Measurements from ENCODE around the gene CCDC88C.
A peak's percentile ranks its signal among the peaks of the same experiment; 100 is the strongest.
"Not testable (repeated sequence)": the region's sequence is repeated elsewhere in the genome, so short reads cannot be mapped to it uniquely, and the experiment has no call there.

Gene CCDC88C

GRCh38 chr14:91284791-91285548, 132.7 kb downstream of the CCDC88C start:
- DNase-seq = no peak

- DNase-seq = peak; percentile 85
Observed at GRCh38 chr14:91284146-91284790, 133.4 kb downstream of the CCDC88C start.

- DNase-seq = no peak
Observed at GRCh38 chr14:91283666-91284065, 134.0 kb downstream of the CCDC88C start.

DNA sequence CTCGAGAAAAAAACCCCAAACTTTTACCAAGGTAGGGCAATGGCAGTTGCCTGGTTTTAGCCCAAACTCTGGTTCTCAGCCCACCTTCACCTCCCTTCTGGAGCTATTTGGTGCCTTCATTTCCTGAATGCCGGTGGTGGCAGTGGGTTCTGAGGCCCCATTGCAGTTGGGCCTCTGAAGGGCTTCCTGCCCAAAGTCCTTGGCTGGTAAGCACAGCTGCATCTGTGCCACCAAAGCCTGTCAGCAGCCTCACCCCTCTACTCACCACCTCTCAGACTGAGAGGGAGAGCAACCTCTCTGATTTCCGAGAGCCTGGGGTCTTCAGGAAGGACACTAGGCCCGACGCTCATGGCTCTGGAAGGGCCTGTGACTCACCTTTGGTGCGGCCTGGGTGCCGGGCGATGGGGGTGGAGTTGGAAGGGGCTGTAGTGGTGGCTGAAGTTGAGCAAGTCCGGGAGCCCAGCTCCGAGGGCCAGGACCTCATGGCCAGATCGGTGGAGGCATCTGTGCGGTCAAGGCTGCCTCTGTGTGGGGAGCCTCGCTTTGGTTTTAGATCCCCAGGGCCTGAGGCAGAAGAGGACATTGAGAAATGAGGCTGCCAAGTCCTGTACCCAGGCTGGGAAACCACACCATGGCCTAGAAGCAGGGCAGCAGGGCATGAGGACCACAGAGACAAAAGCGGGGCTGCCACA, 134.5 kb downstream of the CCDC88C start:
- no peak for DNase-seq

DNA sequence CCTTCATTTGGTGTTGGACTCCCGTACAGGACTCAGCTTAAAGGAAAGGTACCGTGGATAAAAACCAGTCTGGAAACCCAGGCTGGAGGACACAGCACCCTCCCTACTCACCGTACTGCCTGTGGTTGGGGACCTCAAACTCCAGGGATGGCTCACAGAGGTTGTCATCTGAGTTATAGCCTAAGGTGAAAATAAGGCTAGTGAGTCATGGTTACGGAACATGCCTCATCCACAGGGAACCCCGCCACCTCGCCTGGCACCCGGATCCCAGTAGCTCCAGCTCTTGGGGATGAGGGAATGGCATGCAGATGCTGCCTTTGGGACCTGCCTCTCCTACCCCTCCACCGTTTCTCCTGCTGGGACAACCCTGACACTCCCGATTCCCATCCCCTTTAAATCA, 136.3 kb downstream of the CCDC88C start:
- DNase-seq = peak; percentile 17

DNA sequence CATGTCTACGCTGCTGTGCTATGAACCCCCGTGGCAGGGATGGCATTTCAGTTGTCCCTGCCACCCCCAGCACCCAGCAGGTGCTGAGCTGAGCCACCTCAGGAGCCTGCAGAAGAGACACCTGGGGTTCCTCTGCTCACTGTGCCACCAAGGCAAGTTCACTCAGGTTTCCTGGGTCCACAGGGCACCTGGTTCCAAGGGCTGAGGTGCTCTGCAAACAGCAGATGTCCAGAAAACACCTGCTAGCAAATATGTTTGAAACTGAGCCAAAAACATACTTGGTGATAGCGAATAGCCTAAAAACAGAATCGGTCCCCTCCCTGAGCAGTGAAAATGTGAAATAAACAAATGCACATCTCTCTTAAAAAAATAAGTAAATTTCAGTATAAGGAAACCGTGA, 137.5 kb downstream of the CCDC88C start:
- no peak for DNase-seq

DNA sequence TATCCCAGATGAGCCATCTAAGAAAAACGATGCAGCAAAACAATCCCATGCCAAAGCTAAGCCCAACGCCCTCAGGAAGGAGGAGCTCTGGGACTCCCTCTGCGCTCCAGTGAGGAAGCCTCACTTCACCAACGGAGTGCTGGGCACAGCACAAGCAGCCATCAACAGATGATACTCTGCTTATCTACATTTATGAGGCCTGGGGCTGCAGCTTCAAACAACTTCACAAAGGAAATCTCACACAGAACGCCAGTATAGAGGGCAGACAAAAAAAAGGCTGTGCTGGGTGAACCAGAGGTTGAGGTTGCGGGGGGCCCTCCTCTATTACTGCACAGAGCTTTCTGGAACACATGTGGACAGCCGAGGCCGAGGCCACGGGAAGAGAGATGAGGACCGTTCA, 138.3 kb downstream of the CCDC88C start:
- no peak for DNase-seq

- DNase-seq = no peak
Observed at GRCh38 chr14:91278383-91278715, 139.3 kb downstream of the CCDC88C start.

- DNase-seq = no peak
Observed at GRCh38 chr14:91277546-91278382, 139.9 kb downstream of the CCDC88C start.

- no peak for DNase-seq
Observed at GRCh38 chr14:91274796-91275195, 142.8 kb downstream of the CCDC88C start.

DNA sequence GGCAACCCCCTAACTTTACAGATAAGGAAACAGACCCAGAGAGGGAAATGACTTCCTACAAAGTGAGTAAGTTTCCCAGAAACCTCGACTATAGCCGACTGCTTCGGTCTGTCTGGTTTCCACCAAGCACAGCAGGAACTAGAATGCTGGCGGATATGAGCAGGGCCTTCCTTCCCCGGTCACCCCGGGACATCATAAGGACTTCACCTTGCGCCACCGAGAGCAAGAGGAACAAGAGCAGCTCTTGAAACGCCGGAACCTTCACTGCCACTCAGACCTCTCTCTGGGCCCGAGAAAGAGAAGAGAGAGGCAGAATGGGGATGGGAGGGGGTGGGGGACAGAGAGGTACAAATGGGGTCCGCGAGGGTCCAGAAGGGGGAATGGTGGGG, 143.7 kb downstream of the CCDC88C start:
- DNase-seq = no peak

DNA sequence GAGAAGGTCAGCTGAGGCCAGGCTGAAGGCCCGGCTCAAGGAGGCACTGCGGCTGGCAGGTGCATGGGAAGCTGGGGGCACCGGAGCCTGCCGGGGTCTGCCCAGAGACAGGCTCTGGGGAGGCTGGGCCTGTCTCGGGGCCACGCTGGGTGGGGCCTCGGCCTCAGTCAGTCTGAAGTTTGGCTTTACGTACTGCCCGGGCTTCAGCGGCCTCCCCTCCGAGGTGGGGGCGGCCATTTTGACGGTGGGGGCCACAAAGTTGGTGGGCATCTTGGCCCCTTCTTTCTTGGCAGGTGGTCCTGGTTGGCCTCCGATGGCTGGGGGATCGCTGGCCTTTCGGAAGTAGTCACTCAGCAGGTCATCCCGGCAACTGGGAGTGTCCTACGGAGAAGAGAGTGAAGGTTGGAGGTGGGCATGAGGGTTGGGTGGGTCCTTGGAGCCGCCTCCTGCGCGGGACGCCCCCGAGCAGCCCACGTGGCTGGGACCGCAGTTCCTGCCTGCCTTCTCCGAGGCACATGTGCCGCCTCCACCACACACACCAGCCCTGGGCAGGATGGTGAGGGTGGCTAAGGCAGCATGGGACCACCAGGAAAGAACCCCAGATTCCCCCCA, 144.2 kb downstream of the CCDC88C start:
- DNase-seq = no peak

- DNase-seq = no peak
Observed at GRCh38 chr14:91272341-91273272, 145.0 kb downstream of the CCDC88C start.

- DNase-seq = no peak
Observed at GRCh38 chr14:91271639-91272038, 146.0 kb downstream of the CCDC88C start.

DNA sequence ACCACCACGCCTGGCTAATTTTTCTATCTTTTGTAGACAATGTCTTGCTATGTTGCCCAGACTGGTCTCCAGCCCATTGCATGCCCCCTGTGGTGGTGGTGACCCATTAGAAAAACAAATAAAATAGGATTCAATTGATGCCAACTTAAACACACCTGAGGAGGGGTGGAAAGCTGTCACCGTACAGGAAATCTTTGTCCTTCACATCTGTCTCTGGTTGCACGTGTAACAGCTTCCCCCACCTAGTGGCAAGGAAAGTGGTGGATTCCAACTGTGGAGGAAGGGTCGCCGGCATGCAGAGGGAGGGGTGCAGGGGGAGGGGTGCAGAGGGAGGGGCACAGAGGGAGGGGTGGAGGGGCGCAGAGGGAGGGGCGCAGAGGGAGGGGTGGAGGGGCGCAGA, 147.0 kb downstream of the CCDC88C start:
- no peak for DNase-seq

GRCh38 chr14:91270188-91270587, 147.4 kb downstream of the CCDC88C start:
- no peak for DNase-seq

DNA sequence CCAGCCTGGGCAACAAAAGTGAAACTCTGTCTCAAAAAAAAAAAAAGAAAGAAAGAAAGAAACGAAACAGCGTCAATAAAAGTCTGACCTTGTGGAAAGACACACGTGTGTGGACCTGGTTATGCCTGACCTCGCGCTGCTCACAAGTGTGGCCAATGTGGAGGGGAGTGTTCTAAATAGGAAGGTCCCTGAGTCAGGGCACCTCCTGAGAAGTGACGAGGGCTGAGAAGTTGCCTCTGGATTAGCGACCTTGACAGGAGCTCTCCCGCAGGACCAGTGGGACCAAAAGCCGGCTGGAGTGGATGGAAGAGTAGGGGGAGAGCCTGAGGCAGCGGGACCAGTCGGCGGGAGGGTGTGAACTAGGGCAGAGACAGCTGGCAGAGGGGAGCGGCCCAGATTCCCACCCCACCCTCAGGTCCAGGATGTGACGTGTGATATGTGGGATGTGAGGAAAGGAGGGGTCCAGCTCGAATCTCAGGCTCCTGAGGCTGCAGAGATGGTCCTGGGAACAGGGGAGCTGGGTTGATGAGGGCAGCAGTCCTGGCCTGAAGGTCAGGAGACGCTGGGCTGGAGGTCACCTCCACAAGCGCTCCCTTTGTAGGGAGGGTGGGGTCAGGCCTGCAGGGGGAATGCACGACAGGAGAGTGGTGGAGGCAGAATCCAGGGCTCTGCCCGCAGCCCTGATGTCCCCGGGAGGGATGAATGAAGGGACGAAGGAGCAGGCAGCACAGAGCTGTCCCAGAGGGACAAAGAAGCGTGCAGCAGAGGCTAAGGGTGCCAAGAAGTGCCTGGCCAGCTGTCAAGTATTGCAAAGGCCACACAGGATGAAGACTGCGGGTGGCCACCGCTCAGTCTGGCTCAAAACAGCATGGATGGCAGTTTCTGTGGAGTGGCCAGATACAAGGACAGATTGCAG, 148.3 kb downstream of the CCDC88C start:
- peak; percentile 44 for DNase-seq

- no peak for DNase-seq
Observed at GRCh38 chr14:91267965-91268437, 149.6 kb downstream of the CCDC88C start.

- DNase-seq = not testable (repeated sequence)
Observed at GRCh38 chr14:91266276-91266675, 151.3 kb downstream of the CCDC88C start.

DNA sequence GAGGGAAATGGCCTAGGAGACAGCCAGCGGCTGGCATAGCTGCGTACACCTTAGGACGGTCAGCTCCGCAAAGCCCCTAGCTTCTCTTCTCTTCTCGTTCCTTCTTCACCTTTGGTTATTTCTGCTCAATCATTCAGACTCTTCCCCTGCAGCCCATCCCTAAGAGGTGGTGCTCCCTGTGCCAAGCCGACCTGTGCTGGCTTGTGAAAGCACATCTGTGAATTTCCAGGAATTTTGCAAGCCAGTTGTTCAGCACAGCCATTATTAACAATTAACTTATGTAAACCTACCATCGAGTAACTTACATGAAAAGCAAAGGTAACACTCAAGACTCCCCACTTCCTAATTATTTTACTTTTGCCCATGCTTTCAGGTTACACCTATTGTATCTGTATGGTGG, 152.2 kb downstream of the CCDC88C start:
- DNase-seq = no peak

All from fibroblast of skin of back (primary cell).